ENCODE results near the gene AFG3L2.

GRCh38 chr18:12306752-12307700 lies 70.0 kb downstream of the AFG3L2 start:
- peak in 1 of 3 experiments; percentile 22 for TF ChIP-seq CTCF (IDR thresholded peaks at IDR 0.05)
- TF ChIP-seq POLR2A (IDR thresholded peaks at IDR 0.05; ENCODE audit: low read depth) = no peak

Measured in esophagus muscularis mucosa (tissue), 3 donors.